PC-9 (cell line): ENCODE data around the gene TMEM231. TPM values are rescaled to one million over a fixed set of nuclear protein-coding genes. Genes with fewer than 3 reads are reported as not detected.

Experiments
- BruUV-seq: library from RNA; stranded (reverse); fragments of 400-500 nt; replicated peaks from 2 replicates; lab custom pipeline; 2021; lab: Mats Ljungman, UMichigan
- CTCF ChIA-PET: fragments of 300-600 bp; sonication (Branson Sonifier 250); formaldehyde crosslinking; loops from one replicate; lab custom pipeline; 2022; ENCODE audit warnings: antibody characterized with exemption; lab: Charles Lee
- POLR2A ChIA-PET: fragments of 300-600 bp; sonication (Branson Sonifier 250); formaldehyde crosslinking; loops from one replicate; lab custom pipeline; 2022; ENCODE audit warnings: antibody characterized with exemption; ENCODE audit not compliant: unreplicated experiment; lab: Charles Lee
- DNase-seq, 2 experiments: peaks; one replicate each; pipeline versions ENCODE4 v3.0.0 to v3.0.0-alpha.2; 2015 to 2022; ENCODE audit warnings: mixed read lengths in 1 of 2
- H2AFZ ChIP-seq: fragments of 200-600 bp; sonication (generic); 2 replicates; pipeline ENCODE4 v1.8.1; 2017; ENCODE audit warnings: antibody characterized with exemption
- H3F3A ChIP-seq: fragments of 200-600 bp; sonication (generic); 2 replicates; pipeline ENCODE4 v1.8.1; 2017; ENCODE audit warnings: antibody characterized with exemption, mild to moderate bottlenecking, low read depth; ENCODE audit not compliant: insufficient read depth
- H3K27ac ChIP-seq: fragments of 200-600 bp; sonication (generic); 2 replicates; pipeline ENCODE4 v1.6.1; 2016; ENCODE audit warnings: mixed run types
- H3K27me3 ChIP-seq: fragments of 200-600 bp; sonication (generic); 2 replicates; pipeline ENCODE4 v1.6.1; 2016; ENCODE audit warnings: low read depth, mixed run types; ENCODE audit not compliant: insufficient read depth
- H3K36me3 ChIP-seq: fragments of 200-600 bp; sonication (generic); 2 replicates; pipeline ENCODE4 v1.6.1; 2016; ENCODE audit warnings: low read depth, mixed run types
- H3K4me1 ChIP-seq: fragments of 200-600 bp; sonication (generic); replicated peaks from 2 replicates; pipeline ENCODE4 v1.6.1; 2016; ENCODE audit warnings: mixed run types; ENCODE audit not compliant: insufficient read depth
- H3K4me2 ChIP-seq: fragments of 200-600 bp; sonication (generic); 2 replicates; pipeline ENCODE4 v1.6.1; 2017; ENCODE audit warnings: mixed run types
- H3K4me3 ChIP-seq: fragments of 200-600 bp; sonication (generic); 2 replicates; pipeline ENCODE4 v1.6.1; 2016; ENCODE audit warnings: mixed run types
- H3K79me2 ChIP-seq: fragments of 200-600 bp; sonication (generic); 2 replicates; pipeline ENCODE4 v1.6.1; 2017; ENCODE audit warnings: low read depth, mixed run types
- H3K9me2 ChIP-seq: fragments of 200-600 bp; sonication (generic); 2 replicates; pipeline ENCODE4 v1.8.1; 2017; ENCODE audit warnings: mild to moderate bottlenecking; ENCODE audit not compliant: insufficient read depth
- H3K9me3 ChIP-seq: fragments of 200-600 bp; sonication (generic); 2 replicates; pipeline ENCODE4 v1.8.1; 2016; ENCODE audit warnings: low read depth; ENCODE audit not compliant: insufficient read depth
- H4K20me1 ChIP-seq: fragments of 200-600 bp; sonication (generic); 2 replicates; pipeline ENCODE4 v1.8.1; 2017; ENCODE audit not compliant: insufficient read depth
- EZH2 ChIP-seq: fragments of 200-600 bp; sonication (generic); IDR thresholded peaks from 2 replicates; pipeline ENCODE4 v1.8.0; 2017; ENCODE audit warnings: antibody characterized with exemption, low read depth
- intact Hi-C: fragments of 100-400 bp; cut with micrococcal nuclease; formaldehyde crosslinking; loops from one replicate; pipeline ENCODE4 v1.10.0; 2022; ENCODE audit not compliant: unreplicated experiment
- total RNA-seq: library from RNA; stranded (reverse); gene quantifications from 2 replicates; pipeline ENCODE4 v1.2.3, GENCODE V29; 2021
- TF ChIP-seq, protein P1 (sequence below): fragments of 200-600 bp; sonication (generic); conservative IDR thresholded peaks from 2 replicates; pipeline ENCODE4 v1.6.1; 2017; ENCODE audit warnings: mixed run types, antibody characterized with exemption, mild to moderate bottlenecking, moderate library complexity

TMEM231 gene
- total RNA-seq, 1 experiment from 2014 or later = 18.8 TPM

DNA sequence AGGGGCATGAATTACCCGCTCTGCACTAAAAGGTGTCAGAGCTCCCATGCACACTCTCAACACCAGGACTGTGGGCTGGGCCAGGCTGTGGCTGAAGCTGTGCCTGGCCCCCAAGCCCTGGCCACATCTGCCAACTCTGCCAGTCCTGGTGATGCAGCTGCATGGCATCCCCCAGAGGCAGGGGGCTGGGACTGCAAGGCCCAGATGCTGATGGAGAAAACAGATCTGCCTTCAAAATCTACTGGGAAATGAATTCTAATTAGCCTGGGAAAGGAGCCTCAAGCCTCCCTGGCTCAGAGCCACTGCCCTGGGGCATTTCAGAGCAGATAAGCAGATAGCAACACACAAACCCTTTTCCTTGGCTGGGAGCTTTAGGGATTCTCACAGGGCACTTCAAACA is 64.2 kb downstream of the TMEM231 start:
- no TSS peak for BruUV-seq
- H3K27ac ChIP-seq = no peak overlapping the region
- H3K36me3 ChIP-seq = no peaks in the 10 kb centered on the region
- no peaks in the 10 kb centered on the region for H3K9me3 ChIP-seq
- CTCF ChIA-PET = interaction anchor here (0.5 to 0.8 kb wide), 3 partner anchors 25 to 73 kb away, joined by 3 read pairs; no protein-coding TSS in a partner anchor
- TF ChIP-seq, protein P1, sequence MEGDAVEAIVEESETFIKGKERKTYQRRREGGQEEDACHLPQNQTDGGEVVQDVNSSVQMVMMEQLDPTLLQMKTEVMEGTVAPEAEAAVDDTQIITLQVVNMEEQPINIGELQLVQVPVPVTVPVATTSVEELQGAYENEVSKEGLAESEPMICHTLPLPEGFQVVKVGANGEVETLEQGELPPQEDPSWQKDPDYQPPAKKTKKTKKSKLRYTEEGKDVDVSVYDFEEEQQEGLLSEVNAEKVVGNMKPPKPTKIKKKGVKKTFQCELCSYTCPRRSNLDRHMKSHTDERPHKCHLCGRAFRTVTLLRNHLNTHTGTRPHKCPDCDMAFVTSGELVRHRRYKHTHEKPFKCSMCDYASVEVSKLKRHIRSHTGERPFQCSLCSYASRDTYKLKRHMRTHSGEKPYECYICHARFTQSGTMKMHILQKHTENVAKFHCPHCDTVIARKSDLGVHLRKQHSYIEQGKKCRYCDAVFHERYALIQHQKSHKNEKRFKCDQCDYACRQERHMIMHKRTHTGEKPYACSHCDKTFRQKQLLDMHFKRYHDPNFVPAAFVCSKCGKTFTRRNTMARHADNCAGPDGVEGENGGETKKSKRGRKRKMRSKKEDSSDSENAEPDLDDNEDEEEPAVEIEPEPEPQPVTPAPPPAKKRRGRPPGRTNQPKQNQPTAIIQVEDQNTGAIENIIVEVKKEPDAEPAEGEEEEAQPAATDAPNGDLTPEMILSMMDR = peak; percentile 52
- no peak for TF ChIP-seq EZH2
- H3K4me3 ChIP-seq = no peak overlapping the region
- peaks cover 22% of the 10 kb centered on the region; the same call in 1 of the 2 replicates for H3F3A ChIP-seq
- POLR2A ChIA-PET = interaction anchor here (0.6 kb wide), 2 partner anchors 113 to 211 kb away, joined by 5 to 7 read pairs; no protein-coding TSS in a partner anchor
- peak; percentile 77 to 88 for DNase-seq
- H4K20me1 ChIP-seq = no peaks in the 10 kb centered on the region
- no peak overlapping the region for H2AFZ ChIP-seq
- H3K27me3 ChIP-seq = no peaks in the 10 kb centered on the region
- peaks cover 24% of the 10 kb centered on the region for H3K4me1 ChIP-seq
- no peaks in the 10 kb centered on the region for H3K79me2 ChIP-seq
- intact Hi-C loops = loop anchor here (1.0 kb wide), 2 partner anchors 21 to 25 kb away; no protein-coding TSS in a partner anchor
- H3K9me2 ChIP-seq = no peaks in the 10 kb centered on the region
- H3K4me2 ChIP-seq = peak overlapping the region; percentile 39

DNA sequence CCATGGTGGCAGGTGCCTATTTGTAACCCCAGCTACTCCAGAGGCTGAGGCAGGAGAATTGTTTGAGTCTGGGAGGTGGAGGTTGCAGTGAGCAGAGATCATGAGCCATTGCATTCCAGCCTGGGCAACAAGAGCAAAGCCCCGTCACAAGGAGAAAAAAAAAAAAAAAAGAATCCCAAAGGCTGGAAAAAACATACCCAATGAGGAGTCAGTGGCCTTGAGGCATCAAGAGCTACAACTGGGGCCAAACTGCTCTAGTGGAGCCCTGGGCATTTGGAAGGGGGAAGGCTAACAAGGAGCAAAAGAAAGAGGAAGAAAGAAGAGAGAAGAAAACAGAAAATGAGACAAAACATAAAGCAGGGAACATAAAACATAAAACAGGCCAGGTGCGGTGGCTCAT is 67.7 kb downstream of the TMEM231 start:
- Histone ChIP-seq H3K79me2 (no peaks in the 10 kb centered on the region), H3K4me1 (peaks cover 58% of the 10 kb centered on the region), H3K9me2 (no peaks in the 10 kb centered on the region), H2AFZ (no peak overlapping the region), H4K20me1 (no peaks in the 10 kb centered on the region), H3K4me2 (no peak overlapping the region), H3K27ac (no peak overlapping the region), H3F3A (peaks cover 36% of the 10 kb centered on the region), H3K9me3 (no peaks in the 10 kb centered on the region), H3K36me3 (no peaks in the 10 kb centered on the region), H3K4me3 (no peak overlapping the region), H3K27me3 (no peaks in the 10 kb centered on the region)
- no TSS peak for BruUV-seq
- POLR2A ChIA-PET = no interaction called here
- TF ChIP-seq EZH2 = no peak
- TF ChIP-seq, protein P1 = no peak
- intact Hi-C loops = no loop called here
- no peak for DNase-seq
- CTCF ChIA-PET = interaction anchor here (0.7 kb wide), 1 partner anchor 24 kb away, joined by 10 read pairs; the partner anchor contains the start of gene TMEM170A

Other genes starting within 250 kb of the TMEM231 start
- gene CFDP1, start 122.7 kb downstream of the TMEM231 start, total RNA-seq = 52.6 and 55.6 TPM in 2 replicates
- 31.4 and 31.7 TPM in 2 replicates for gene TMEM170A, start 91.6 kb downstream of the TMEM231 start, total RNA-seq
- gene CHST6, start 60.8 kb downstream of the TMEM231 start, total RNA-seq = 4.8 and 6.8 TPM in 2 replicates
- gene CHST5, start 20.1 kb downstream of the TMEM231 start, total RNA-seq = 0.25 and 1.3 TPM in 2 replicates
- gene GABARAPL2, start 10.1 kb upstream of the TMEM231 start, total RNA-seq = 86.1 and 103 TPM in 2 replicates
- gene ADAT1, start 67.0 kb upstream of the TMEM231 start, total RNA-seq = 57.9 and 66.4 TPM in 2 replicates
- gene KARS1, start 91.4 kb upstream of the TMEM231 start, total RNA-seq = 101 and 132 TPM in 2 replicates
- gene TERF2IP, start 91.5 kb upstream of the TMEM231 start, total RNA-seq = 16.9 and 19.3 TPM in 2 replicates
- not detected in 2 replicates for gene CPHXL2, start 120.8 kb upstream of the TMEM231 start, total RNA-seq
- gene DUXB, start 145.2 kb upstream of the TMEM231 start, total RNA-seq = not detected in 2 replicates
- not detected in 2 replicates for gene CPHXL, start 170.2 kb upstream of the TMEM231 start, total RNA-seq